GM12872 (cell line): Measurements from ENCODE around the gene CTBP2.

ENCODE experiments used
- TF ChIP-seq, protein P1 (sequence below): IDR thresholded peaks from 3 replicates; pipeline ENCODE4 v1.5.1; 2011; ENCODE audit warnings: low read depth, mild to moderate bottlenecking, low read length, moderate library complexity; ENCODE audit not compliant: insufficient read depth

Gene CTBP2

DNA sequence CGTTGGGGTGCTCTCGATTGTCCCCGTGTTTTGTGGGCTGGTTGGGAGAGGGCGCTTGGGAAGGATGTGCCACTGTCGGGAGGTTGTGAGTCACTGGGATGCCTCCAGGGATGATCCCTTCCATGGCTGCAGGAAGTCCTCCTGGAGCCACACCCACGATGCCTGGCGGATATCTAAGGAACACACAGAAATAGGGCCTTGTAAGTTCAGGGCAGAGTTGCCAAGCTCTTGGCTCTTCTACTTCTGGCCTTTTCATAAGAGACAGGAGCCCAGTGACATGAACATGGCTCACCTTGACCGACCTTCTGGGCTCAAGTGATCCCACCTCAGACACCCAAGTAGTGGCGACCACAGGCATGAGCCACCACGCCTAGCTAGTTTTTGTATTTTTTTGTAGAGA is 170.8 kb downstream of the CTBP2 start:
- TF ChIP-seq, protein P1, sequence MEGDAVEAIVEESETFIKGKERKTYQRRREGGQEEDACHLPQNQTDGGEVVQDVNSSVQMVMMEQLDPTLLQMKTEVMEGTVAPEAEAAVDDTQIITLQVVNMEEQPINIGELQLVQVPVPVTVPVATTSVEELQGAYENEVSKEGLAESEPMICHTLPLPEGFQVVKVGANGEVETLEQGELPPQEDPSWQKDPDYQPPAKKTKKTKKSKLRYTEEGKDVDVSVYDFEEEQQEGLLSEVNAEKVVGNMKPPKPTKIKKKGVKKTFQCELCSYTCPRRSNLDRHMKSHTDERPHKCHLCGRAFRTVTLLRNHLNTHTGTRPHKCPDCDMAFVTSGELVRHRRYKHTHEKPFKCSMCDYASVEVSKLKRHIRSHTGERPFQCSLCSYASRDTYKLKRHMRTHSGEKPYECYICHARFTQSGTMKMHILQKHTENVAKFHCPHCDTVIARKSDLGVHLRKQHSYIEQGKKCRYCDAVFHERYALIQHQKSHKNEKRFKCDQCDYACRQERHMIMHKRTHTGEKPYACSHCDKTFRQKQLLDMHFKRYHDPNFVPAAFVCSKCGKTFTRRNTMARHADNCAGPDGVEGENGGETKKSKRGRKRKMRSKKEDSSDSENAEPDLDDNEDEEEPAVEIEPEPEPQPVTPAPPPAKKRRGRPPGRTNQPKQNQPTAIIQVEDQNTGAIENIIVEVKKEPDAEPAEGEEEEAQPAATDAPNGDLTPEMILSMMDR, result no peak

GRCh38 chr10:124987788-124988187 is 172.6 kb downstream of the CTBP2 start:
- TF ChIP-seq, protein P1, result no peak

GRCh38 chr10:124985162-124985561 is 175.2 kb downstream of the CTBP2 start:
- TF ChIP-seq, protein P1, result no peak

DNA sequence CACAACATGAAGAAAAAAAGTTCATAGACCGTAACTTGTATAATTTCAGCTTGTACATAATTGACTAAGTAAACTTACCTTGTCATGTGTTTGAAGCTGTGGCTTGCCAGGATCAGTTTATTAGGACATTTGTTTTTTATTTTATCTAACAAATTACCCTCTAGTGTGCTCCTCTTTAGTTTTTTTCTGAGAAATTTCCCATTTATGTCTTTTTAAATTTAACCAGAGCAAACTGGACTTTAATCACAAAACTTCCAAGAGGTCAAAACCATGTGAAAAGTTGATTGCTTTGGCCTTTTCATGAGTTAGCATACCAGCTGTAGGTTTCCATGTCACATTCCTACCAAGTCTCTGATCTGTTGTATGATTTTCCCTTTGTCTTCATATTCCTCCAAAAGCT is 176.0 kb downstream of the CTBP2 start:
- TF ChIP-seq, protein P1, result no peak

GRCh38 chr10:124983321-124983720 is 177.0 kb downstream of the CTBP2 start:
- TF ChIP-seq, protein P1, result no peak

DNA sequence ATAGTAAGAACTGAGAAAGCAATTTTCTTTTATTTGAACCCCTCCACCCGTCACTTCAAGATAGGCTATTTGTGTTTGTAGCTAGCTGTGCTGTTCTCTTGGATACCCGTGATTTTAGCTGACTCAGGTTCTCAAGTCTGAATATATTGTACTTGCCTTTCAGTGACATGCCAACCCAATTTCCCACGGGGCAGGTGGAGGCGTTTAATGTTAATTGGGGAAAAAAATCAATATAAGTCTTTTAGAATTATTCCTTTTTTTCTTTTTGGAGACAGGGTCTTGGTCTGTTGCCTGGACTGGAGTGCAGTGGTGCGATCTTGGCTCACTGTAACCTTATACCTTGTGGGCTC is 182.0 kb downstream of the CTBP2 start:
- TF ChIP-seq, protein P1, result no peak

DNA sequence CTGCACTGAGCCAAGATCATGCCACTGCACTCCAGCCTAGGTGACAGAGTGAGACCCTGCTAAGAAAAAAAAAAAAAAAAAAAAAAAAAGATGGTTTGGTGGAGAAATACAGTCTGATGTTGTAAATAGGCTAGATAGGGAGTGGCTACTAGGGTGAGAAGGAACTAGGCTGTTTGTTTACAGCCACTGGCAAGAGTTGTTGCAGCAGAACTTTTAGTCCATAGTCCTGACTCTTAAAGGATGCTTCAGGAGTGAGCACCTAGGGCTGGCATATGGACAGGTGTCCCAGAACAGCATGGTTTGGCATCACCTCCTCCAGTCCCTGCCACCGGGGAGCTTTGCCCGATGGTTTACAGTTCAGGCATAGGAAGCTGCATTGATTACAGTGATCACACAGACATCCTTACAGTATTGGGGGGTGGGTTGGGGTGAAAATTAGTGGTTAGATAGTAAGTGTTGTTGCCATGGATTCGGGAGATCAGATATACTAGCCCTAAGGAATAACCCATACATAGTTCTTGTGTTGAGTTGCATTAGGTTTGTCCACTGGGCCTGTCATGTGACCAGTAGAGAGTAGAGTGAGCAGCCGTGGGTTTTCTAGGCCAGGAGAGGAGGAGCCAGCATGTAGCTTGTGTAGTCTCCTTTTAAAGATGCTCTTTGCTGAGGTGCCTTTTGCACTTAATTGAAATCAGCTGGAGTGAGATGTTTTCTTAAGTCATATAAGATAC is 182.6 kb downstream of the CTBP2 start:
- TF ChIP-seq, protein P1, result no peak
